Astrocyte (in vitro differentiated cells and primary cell): ENCODE results near the gene TOM1L2.

Experiments
- CTCF ChIP-seq: IDR thresholded peaks from 2 replicates; pipeline ENCODE4 v1.5.1; 2011; ENCODE audit warnings: low read depth, mild to moderate bottlenecking, inconsistent platforms, low read length, moderate library complexity; ENCODE audit not compliant: insufficient read depth
- EZH2 ChIP-seq: IDR thresholded peaks from 2 replicates; pipeline ENCODE4 v1.6.1; 2012; ENCODE audit warnings: mild to moderate bottlenecking, low read length, inconsistent platforms; ENCODE audit not compliant: insufficient read depth

- TF ChIP-seq CTCF (no peak), EZH2 (no peak)
Measured at GRCh38 chr17:17999364-18000029, 27.3 kb upstream of the TOM1L2 start.
